GM06990 (cell line): Measurements from ENCODE around the gene COL5A3.
A peak's percentile ranks its signal among the peaks of the same experiment; 100 is the strongest.

Experiments
- DNase-seq: peaks from one replicate; pipeline ENCODE4 v3.0.0-alpha.2; 2011; ENCODE audit not compliant: insufficient read length; ENCODE audit errors: extremely low read depth
- H3K27me3 ChIP-seq: replicated peaks from 2 replicates; pipeline ENCODE4 v1.6.0; 2011; ENCODE audit warnings: low read length; ENCODE audit not compliant: control insufficient read depth, insufficient read depth
- H3K36me3 ChIP-seq: 2 replicates; pipeline ENCODE4 v1.5.1; 2011; ENCODE audit warnings: low read length; ENCODE audit not compliant: control insufficient read depth, insufficient read depth
- H3K4me3 ChIP-seq: replicated peaks from 2 replicates; pipeline ENCODE4 v1.5.1; 2011; ENCODE audit warnings: low read depth, mild to moderate bottlenecking, control low read depth, low read length
- CTCF ChIP-seq: IDR thresholded peaks from 2 replicates; pipeline ENCODE4 v1.5.1; 2011; ENCODE audit warnings: low read length, control low read depth, mild to moderate bottlenecking, inconsistent platforms; ENCODE audit not compliant: insufficient read depth, poor library complexity, severe bottlenecking

COL5A3 gene

GRCh38 chr19:9917321-9917720, 93.0 kb downstream of the COL5A3 start:
- Histone ChIP-seq H3K4me3 (no peak overlapping the region), H3K27me3 (no peaks in the 10 kb centered on the region; the same call in none of the 2 replicates), H3K36me3 (no peaks in the 10 kb centered on the region)
- DNase-seq, result no peak
- no peak for TF ChIP-seq CTCF

GRCh38 chr19:9916719-9917118, 93.6 kb downstream of the COL5A3 start:
- no peak overlapping the region for H3K4me3 ChIP-seq
- TF ChIP-seq CTCF, result no peak
- DNase-seq, result no peak
- no peaks in the 10 kb centered on the region; the same call in none of the 2 replicates for H3K27me3 ChIP-seq
- no peaks in the 10 kb centered on the region for H3K36me3 ChIP-seq

- TF ChIP-seq CTCF, result peak; percentile 46
- Histone ChIP-seq H3K4me3 (peak overlapping the region; percentile 52), H3K27me3 (no peaks in the 10 kb centered on the region; the same call in none of the 2 replicates), H3K36me3 (no peaks in the 10 kb centered on the region)
- peak; percentile 83 for DNase-seq
Measured at GRCh38 chr19:9914315-9915207, 95.7 kb downstream of the COL5A3 start.

GRCh38 chr19:9914001-9914314, 96.3 kb downstream of the COL5A3 start:
- DNase-seq, result no peak
- Histone ChIP-seq H3K36me3 (no peaks in the 10 kb centered on the region), H3K27me3 (no peaks in the 10 kb centered on the region; the same call in none of the 2 replicates), H3K4me3 (peak overlapping the region; percentile 52)
- no peak for TF ChIP-seq CTCF

- Histone ChIP-seq H3K27me3 (no peaks in the 10 kb centered on the region; the same call in none of the 2 replicates), H3K36me3 (no peaks in the 10 kb centered on the region), H3K4me3 (no peak overlapping the region)
- TF ChIP-seq CTCF, result no peak
- DNase-seq, result no peak
Measured at GRCh38 chr19:9913237-9914000, 96.9 kb downstream of the COL5A3 start.
